GM15510 (cell line): Measurements from ENCODE around the gene THAP4.

ENCODE experiments used
- POLR2A ChIP-seq: IDR thresholded peaks from 3 replicates; pipeline ENCODE4 v1.6.1; 2011; ENCODE audit warnings: borderline replicate concordance; ENCODE audit not compliant: insufficient read length; ENCODE audit errors: extremely low read depth

THAP4 gene

DNA sequence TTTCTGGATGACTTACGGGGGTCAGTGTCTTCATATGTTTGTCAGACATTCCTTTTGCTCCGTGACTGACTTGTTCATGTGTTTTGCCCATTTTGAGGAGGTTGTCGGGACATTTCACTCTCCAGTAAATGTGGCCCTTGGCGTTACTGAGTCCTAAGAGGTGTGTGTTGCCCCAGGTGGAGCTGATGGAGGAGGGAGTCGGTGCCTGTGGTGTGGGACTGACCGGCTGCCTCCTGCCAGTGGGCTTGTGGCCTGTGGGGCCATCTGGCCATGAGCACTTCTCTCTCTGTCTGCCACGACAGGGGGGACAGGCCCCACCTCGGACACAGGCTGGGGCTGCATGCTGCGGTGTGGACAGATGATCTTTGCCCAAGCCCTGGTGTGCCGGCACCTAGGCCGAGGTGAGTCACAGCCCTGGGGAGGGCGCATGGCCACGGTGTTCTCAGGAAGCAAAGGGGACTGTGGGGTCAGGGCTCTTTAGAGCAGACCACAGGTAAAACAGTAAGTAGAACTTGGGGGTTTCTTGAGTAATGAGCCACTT is 16.3 kb upstream of the THAP4 start:
- no peak for TF ChIP-seq POLR2A

DNA sequence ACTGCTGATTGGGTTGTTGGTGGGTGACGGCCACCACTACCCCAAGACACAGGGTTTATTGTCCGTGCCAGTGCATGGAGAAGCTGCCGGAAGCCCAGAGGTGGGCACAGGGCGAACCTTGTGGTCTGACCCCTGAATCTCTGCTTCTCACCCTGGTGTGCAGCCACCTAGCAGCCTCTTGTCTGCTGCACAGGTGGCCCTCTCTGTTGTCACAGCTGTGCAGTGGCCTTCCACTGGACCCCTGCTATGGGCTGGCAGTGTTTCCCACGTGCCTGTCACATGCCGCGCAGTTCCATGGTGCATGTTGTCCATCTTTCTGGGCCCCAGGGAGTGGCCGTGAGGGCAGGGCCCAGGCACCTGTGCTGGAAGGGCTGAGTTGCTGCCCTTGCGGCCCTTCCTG is 15.8 kb upstream of the THAP4 start:
- TF ChIP-seq POLR2A: no peak

- TF ChIP-seq POLR2A: no peak
Observed at GRCh38 chr2:241652142-241652541, 15.2 kb upstream of the THAP4 start.

- no peak for TF ChIP-seq POLR2A
Observed at GRCh38 chr2:241649927-241650326, 13.0 kb upstream of the THAP4 start.

- TF ChIP-seq POLR2A: no peak
Observed at GRCh38 chr2:241649404-241649803, 12.4 kb upstream of the THAP4 start.

DNA sequence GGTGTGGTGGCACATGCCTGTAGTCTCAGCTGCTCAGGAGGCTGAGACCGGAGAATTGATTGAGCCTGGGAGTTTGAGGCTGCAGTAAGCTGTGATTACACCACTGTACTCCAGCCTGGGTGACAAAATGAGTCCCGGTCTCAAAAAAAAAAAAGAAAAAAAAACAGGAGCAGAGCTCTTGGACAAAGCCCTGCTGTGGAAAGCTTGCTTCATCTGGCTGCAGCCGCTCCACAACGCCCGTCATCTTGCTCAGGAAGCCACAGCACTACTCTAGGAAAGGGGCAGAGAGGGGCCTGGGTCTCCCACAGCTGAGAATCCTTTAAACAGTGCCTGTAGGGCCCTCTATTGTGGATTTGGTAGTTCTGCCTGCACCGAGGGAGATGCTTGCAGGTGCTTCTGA is 11.5 kb upstream of the THAP4 start:
- TF ChIP-seq POLR2A: no peak

DNA sequence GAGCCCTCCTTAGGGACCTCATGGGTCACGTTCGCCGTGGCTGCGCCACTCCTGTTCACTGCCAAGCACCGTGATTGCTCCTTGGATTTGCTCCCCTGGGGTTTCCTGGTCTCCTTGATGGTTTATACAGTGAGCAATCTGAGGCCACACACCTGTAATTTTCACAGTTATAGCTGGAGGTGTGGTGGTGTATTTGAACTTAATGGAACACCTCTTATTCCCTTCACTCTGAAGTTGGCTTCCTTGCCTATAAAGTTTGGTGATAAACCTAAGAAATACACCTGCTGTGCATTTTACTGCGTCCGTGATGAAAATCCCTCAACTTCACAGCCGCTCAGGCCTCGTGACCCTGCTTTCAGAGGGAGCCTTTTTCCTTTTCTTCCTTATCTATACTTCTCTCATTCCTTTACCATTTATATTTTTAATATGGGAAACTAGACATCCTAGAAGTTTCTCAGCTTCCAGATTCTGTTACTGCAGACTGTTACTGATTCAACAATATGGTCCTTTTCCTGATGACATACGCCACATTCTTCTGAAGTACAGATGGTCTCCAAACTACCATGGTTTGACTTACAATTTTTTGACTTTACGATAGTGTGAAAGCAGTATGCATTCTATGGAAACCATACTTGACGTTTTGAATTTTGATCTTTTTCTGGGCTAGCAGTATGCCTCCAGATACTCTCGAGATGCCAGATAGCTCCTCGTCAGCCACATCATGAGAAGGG is 9.1 kb upstream of the THAP4 start:
- TF ChIP-seq POLR2A: no peak

- TF ChIP-seq POLR2A: no peak
Observed at GRCh38 chr2:241645056-241645914, 8.3 kb upstream of the THAP4 start.

GRCh38 chr2:241641631-241642030 is 4.7 kb upstream of the THAP4 start:
- no peak for TF ChIP-seq POLR2A

DNA sequence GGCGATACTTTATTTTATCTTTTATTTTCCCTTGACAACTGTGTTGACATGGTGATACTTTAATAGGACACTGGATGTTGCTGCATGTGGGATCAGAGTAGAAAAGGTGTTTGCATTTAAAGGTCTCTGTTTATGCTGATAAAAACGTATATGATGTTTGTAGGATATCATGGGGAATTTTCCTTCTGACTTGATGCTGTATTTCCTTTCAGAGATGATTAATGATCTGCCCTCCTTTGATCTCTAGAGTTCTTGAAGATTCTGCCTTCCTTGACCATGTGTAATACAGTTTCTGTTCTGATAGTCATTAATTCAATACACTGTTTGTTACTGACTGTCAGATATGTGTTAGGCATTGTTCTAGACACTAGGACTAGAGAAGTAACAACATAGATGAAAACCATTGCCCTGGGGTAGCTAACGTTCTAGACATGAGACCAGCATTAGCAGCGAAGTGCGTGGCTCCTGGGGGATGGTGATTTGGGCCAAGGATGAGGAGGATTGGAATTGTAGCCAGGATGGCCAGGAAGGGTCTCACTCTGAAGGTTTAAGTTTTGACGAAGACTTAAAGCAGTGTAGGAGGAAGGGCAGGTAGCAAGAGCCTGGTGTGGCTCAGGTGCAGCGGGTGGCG is 3.3 kb upstream of the THAP4 start:
- no peak for TF ChIP-seq POLR2A

GRCh38 chr2:241639385-241639784 is 2.4 kb upstream of the THAP4 start:
- TF ChIP-seq POLR2A: no peak

DNA sequence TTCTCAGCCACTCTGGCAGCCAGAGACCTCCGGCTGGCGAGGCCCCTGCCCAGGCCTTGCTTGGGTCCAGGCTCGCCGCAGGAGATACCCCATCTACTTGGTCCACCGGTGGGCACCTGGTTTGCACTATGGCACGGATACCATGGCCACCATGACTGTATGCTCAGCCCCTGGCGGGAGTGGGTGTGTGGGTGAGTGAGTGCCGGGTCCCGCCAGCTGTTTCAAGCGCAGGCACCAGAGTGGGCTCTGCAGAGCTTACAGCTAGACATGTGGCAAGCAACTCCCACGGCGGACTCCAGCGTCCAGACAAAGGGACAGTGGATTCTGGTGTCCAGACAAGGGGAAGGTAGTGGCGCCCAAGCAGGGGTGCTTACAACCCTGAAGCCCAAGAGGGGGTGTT is 2.0 kb upstream of the THAP4 start:
- TF ChIP-seq POLR2A: no peak

- no peak for TF ChIP-seq POLR2A
Observed at GRCh38 chr2:241637795-241638660, 1.1 kb upstream of the THAP4 start.
